ENCODE results near the gene CENPB. TPM values are rescaled to one million over a fixed set of nuclear protein-coding genes. Genes with fewer than 3 reads are reported as not detected.

Gene CENPB
- total and polyA plus RNA-seq, 4 donors = 44.7 to 89.4 (median 83.2) TPM

GRCh38 chr20:3820901-3821727 lies 34.6 kb upstream of the CENPB start:
- Histone ChIP-seq H3K9me3 (ENCODE audit: control insufficient read depth, low read length) (no peaks in the 10 kb centered on the region), H3K27me3 (ENCODE audit: control insufficient read depth in 1 of 2, insufficient read depth in 2 of 2, low read length in 1 of 2) (no peaks in the 10 kb centered on the region), H3K4me3 (ENCODE audit: low read length in 2 of 2) (peak overlapping the region; percentile 62 to 70), H3K4me1 (ENCODE audit: control insufficient read depth in 1 of 2, insufficient read depth in 2 of 2, low read length in 2 of 2) (no peaks in the 10 kb centered on the region), H3K36me3 (ENCODE audit: control insufficient read depth in 1 of 2, insufficient read depth in 2 of 2, low read length in 1 of 2) (peaks cover 0 to 2% of the 10 kb centered on the region in 2 donors), H3K27ac (ENCODE audit: low read depth in 1 of 2, low read length in 2 of 2) (peak overlapping the region; percentile 69 to 79)
- intact Hi-C loops (cut with DNase I) = loop anchor here in 1 of 2 donors (1.0 kb wide), 1 partner anchor 35 kb away; the partner anchor contains the start of gene CENPB
- ATAC-seq (ENCODE audit: low FRiP score) (no peak), DNase-seq (no peak)
- WGBS, 2 donors = 31 to 33% methylated on average over 20 of the region's 20 CpGs

GRCh38 chr20:3820048-3820900 lies 33.7 kb upstream of the CENPB start, which contains the start of gene AP5S1:
TSS of gene AP5S1 (plus strand) at chr20:3820547. CDS start at chr20:3822118, 1,571 bp downstream.
- Histone ChIP-seq H3K9me3 (ENCODE audit: control insufficient read depth, low read length) (no peaks in the 10 kb centered on the region), H3K27me3 (ENCODE audit: control insufficient read depth in 1 of 2, insufficient read depth in 2 of 2, low read length in 1 of 2) (no peaks in the 10 kb centered on the region), H3K4me1 (ENCODE audit: control insufficient read depth in 1 of 2, insufficient read depth in 2 of 2, low read length in 2 of 2) (no peaks in the 10 kb centered on the region), H3K4me3 (ENCODE audit: low read length in 2 of 2) (peak within 1 kb of the TSS; percentile 62 to 70), H3K36me3 (ENCODE audit: control insufficient read depth in 1 of 2, insufficient read depth in 2 of 2, low read length in 1 of 2) (no peaks in the 10 kb centered on the region), H3K27ac (ENCODE audit: low read depth in 1 of 2, low read length in 2 of 2) (peak within 1 kb of the TSS; percentile 69 to 95)
- 0% methylated on average over 79 to 96 of the region's 96 CpGs for WGBS, 2 donors
- intact Hi-C loops (cut with DNase I) = loop anchor here in 1 of 2 donors (1.0 kb wide), 1 partner anchor 34 kb away; the partner anchor contains the start of gene CENPB
- DNase-seq = peak; percentile 98 to 99
- peak; percentile 96 for ATAC-seq (ENCODE audit: low FRiP score)

- Histone ChIP-seq H3K27me3 (ENCODE audit: control insufficient read depth in 1 of 2, insufficient read depth in 2 of 2, low read length in 1 of 2) (no peaks in the 10 kb centered on the region), H3K9me3 (ENCODE audit: control insufficient read depth, low read length) (no peaks in the 10 kb centered on the region), H3K4me1 (ENCODE audit: control insufficient read depth in 1 of 2, insufficient read depth in 2 of 2, low read length in 2 of 2) (no peaks in the 10 kb centered on the region), H3K36me3 (ENCODE audit: control insufficient read depth in 1 of 2, insufficient read depth in 2 of 2, low read length in 1 of 2) (no peaks in the 10 kb centered on the region), H3K27ac (ENCODE audit: low read depth in 1 of 2, low read length in 2 of 2) (peak overlapping the region in 1 of 2 donors; percentile 69), H3K4me3 (ENCODE audit: low read length in 2 of 2) (no peak overlapping the region)
- no peak for DNase-seq
- intact Hi-C loops (cut with DNase I) = loop anchor here (1.0 to 2.0 kb wide), 3 partner anchors 25 to 33 kb away; partner anchors contain the start of gene CENPB (in 2 of the 2)
- WGBS, 2 donors = 59 to 60% methylated on average over 19 to 20 of the region's 20 CpGs
- no peak for ATAC-seq (ENCODE audit: low FRiP score)
Measured at GRCh38 chr20:3819411-3820047, 33.0 kb upstream of the CENPB start.

GRCh38 chr20:3818155-3819151 lies 31.9 kb upstream of the CENPB start:
- Histone ChIP-seq H3K4me1 (ENCODE audit: control insufficient read depth in 1 of 2, insufficient read depth in 2 of 2, low read length in 2 of 2) (no peaks in the 10 kb centered on the region), H3K27me3 (ENCODE audit: control insufficient read depth in 1 of 2, insufficient read depth in 2 of 2, low read length in 1 of 2) (no peaks in the 10 kb centered on the region), H3K36me3 (ENCODE audit: control insufficient read depth in 1 of 2, insufficient read depth in 2 of 2, low read length in 1 of 2) (no peaks in the 10 kb centered on the region), H3K27ac (ENCODE audit: low read depth in 1 of 2, low read length in 2 of 2) (no peak overlapping the region), H3K4me3 (ENCODE audit: low read length in 2 of 2) (no peak overlapping the region), H3K9me3 (ENCODE audit: control insufficient read depth, low read length) (no peaks in the 10 kb centered on the region)
- DNase-seq = peak in 1 of 2 donors; percentile 74
- intact Hi-C loops (cut with DNase I) = loop anchor here in 1 of 2 donors (2.0 kb wide), 2 partner anchors 24 to 32 kb away; partner anchors contain the start of gene CENPB
- WGBS, 2 donors = 75 to 81% methylated on average over 8 of the region's 8 CpGs
- no peak for ATAC-seq (ENCODE audit: low FRiP score)

GRCh38 chr20:3815703-3816315 lies 29.3 kb upstream of the CENPB start:
- no peak for ATAC-seq (ENCODE audit: low FRiP score)
- no peaks in the 10 kb centered on the region for H3K27me3 ChIP-seq (ENCODE audit: control insufficient read depth in 1 of 2, insufficient read depth in 2 of 2, low read length in 1 of 2)
- no peak overlapping the region for H3K27ac ChIP-seq (ENCODE audit: low read depth in 1 of 2, low read length in 2 of 2)
- intact Hi-C loops (cut with DNase I) = no loop called here
- WGBS, 2 donors = 86 to 91% methylated on average over 9 of the region's 9 CpGs
- no peak for DNase-seq
- no peaks in the 10 kb centered on the region for H3K36me3 ChIP-seq (ENCODE audit: control insufficient read depth in 1 of 2, insufficient read depth in 2 of 2, low read length in 1 of 2)
- H3K4me3 ChIP-seq (ENCODE audit: low read length in 2 of 2) = no peak overlapping the region
- no peaks in the 10 kb centered on the region for H3K9me3 ChIP-seq (ENCODE audit: control insufficient read depth, low read length)
- no peaks in the 10 kb centered on the region for H3K4me1 ChIP-seq (ENCODE audit: control insufficient read depth in 1 of 2, insufficient read depth in 2 of 2, low read length in 2 of 2)

GRCh38 chr20:3814928-3815495 lies 28.5 kb upstream of the CENPB start:
- 85 to 87% methylated on average over 7 of the region's 7 CpGs for WGBS, 2 donors
- H3K27ac ChIP-seq (ENCODE audit: low read depth in 1 of 2, low read length in 2 of 2) = no peak overlapping the region
- no peaks in the 10 kb centered on the region for H3K9me3 ChIP-seq (ENCODE audit: control insufficient read depth, low read length)
- no peaks in the 10 kb centered on the region for H3K27me3 ChIP-seq (ENCODE audit: control insufficient read depth in 1 of 2, insufficient read depth in 2 of 2, low read length in 1 of 2)
- H3K4me1 ChIP-seq (ENCODE audit: control insufficient read depth in 1 of 2, insufficient read depth in 2 of 2, low read length in 2 of 2) = no peaks in the 10 kb centered on the region
- DNase-seq (no peak), ATAC-seq (ENCODE audit: low FRiP score) (no peak)
- H3K36me3 ChIP-seq (ENCODE audit: control insufficient read depth in 1 of 2, insufficient read depth in 2 of 2, low read length in 1 of 2) = no peaks in the 10 kb centered on the region
- no peak overlapping the region for H3K4me3 ChIP-seq (ENCODE audit: low read length in 2 of 2)
- intact Hi-C loops (cut with DNase I) = no loop called here

GRCh38 chr20:3813848-3814581 lies 27.5 kb upstream of the CENPB start:
- DNase-seq (no peak), ATAC-seq (ENCODE audit: low FRiP score) (no peak)
- Histone ChIP-seq H3K9me3 (ENCODE audit: control insufficient read depth, low read length) (no peaks in the 10 kb centered on the region), H3K27me3 (ENCODE audit: control insufficient read depth in 1 of 2, insufficient read depth in 2 of 2, low read length in 1 of 2) (no peaks in the 10 kb centered on the region), H3K4me3 (ENCODE audit: low read length in 2 of 2) (no peak overlapping the region), H3K36me3 (ENCODE audit: control insufficient read depth in 1 of 2, insufficient read depth in 2 of 2, low read length in 1 of 2) (no peaks in the 10 kb centered on the region), H3K27ac (ENCODE audit: low read depth in 1 of 2, low read length in 2 of 2) (no peak overlapping the region), H3K4me1 (ENCODE audit: control insufficient read depth in 1 of 2, insufficient read depth in 2 of 2, low read length in 2 of 2) (no peaks in the 10 kb centered on the region)
- intact Hi-C loops (cut with DNase I) = no loop called here
- WGBS, 2 donors = 64 to 69% methylated on average over 11 to 12 of the region's 12 CpGs

Data from aorta (tissue), 5 donors.